DMS53 treated with DMSO at 0.1 percent for 48 hours (cell line): Measurements from ENCODE around the gene TIMM10.

Experiments used
- DNase-seq: peaks from one replicate; lab custom pipeline; 2025; ENCODE audit not compliant: unreplicated experiment; lab: John Stamatoyannopoulos, UW

The TIMM10 gene

DNA sequence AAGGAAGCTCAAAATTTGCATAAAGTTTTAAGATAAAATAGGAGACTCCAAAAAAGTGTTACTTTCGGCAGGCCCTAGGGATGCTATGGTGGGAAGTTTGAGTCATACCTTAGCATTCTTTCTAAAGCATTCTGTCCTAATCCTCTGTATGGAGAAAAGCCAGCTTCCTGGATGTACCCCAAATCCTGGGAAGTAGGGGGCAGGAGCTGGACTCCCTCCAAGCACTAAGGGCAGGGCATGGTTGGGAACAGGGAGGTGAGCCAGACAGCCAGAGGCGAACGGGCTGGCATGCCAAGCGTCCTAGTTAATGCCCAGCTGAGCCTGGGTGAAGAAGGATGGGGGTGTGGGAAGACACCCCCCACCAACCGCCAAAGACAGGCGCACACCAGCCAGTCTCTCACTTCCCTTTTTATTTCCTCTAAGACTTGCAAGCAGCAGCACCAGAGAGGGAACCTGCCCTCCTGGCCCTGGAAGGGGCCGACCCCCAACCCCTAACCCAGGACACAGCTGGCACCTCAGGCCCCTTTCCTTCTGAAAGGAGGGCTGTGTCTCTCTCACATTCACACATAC, 46.3 kb downstream of the TIMM10 start:
- no peak for DNase-seq

- DNase-seq = no peak
Measured at GRCh38 chr11:57483562-57483918, 47.0 kb downstream of the TIMM10 start.

GRCh38 chr11:57482782-57483561, 47.6 kb downstream of the TIMM10 start:
- DNase-seq = no peak

- no peak for DNase-seq
Measured at GRCh38 chr11:57481915-57482781, 48.4 kb downstream of the TIMM10 start.

- DNase-seq = no peak
Measured at GRCh38 chr11:57481315-57481714, 49.2 kb downstream of the TIMM10 start.

- peak; percentile 21 for DNase-seq
Measured at GRCh38 chr11:57480409-57481137, 50.0 kb downstream of the TIMM10 start.

- no peak for DNase-seq
Measured at GRCh38 chr11:57479911-57480310, 50.6 kb downstream of the TIMM10 start.

GRCh38 chr11:57479021-57479663, 51.4 kb downstream of the TIMM10 start:
- no peak for DNase-seq
